NCI-H2227 (cell line): ENCODE data around the gene SYT13.

Experiments used
- DNase-seq: peaks from one replicate; lab custom pipeline; 2025; ENCODE audit not compliant: unreplicated experiment; lab: John Stamatoyannopoulos, UW

SYT13 gene

GRCh38 chr11:45224766-45225165 is 61.4 kb downstream of the SYT13 start:
- DNase-seq = no peak

- no peak for DNase-seq
Observed at GRCh38 chr11:45223496-45223895, 62.6 kb downstream of the SYT13 start.

- DNase-seq = no peak
Observed at GRCh38 chr11:45219411-45219810, 66.7 kb downstream of the SYT13 start.

- DNase-seq = no peak
Observed at GRCh38 chr11:45218705-45219104, 67.4 kb downstream of the SYT13 start.

- no peak for DNase-seq
Observed at GRCh38 chr11:45217991-45218390, 68.2 kb downstream of the SYT13 start.

- no peak for DNase-seq
Observed at GRCh38 chr11:45216901-45217300, 69.2 kb downstream of the SYT13 start.

GRCh38 chr11:45216031-45216430 is 70.1 kb downstream of the SYT13 start:
- DNase-seq = no peak

- no peak for DNase-seq
Observed at GRCh38 chr11:45215098-45215865, 70.9 kb downstream of the SYT13 start.

GRCh38 chr11:45213717-45214116 is 72.4 kb downstream of the SYT13 start:
- DNase-seq = no peak

- DNase-seq = no peak
Observed at GRCh38 chr11:45213316-45213665, 72.8 kb downstream of the SYT13 start.

- no peak for DNase-seq
Observed at GRCh38 chr11:45212566-45213315, 73.4 kb downstream of the SYT13 start.

GRCh38 chr11:45211732-45212131 is 74.4 kb downstream of the SYT13 start:
- no peak for DNase-seq

- no peak for DNase-seq
Observed at GRCh38 chr11:45210846-45211245, 75.3 kb downstream of the SYT13 start.

GRCh38 chr11:45209891-45210699 is 76.0 kb downstream of the SYT13 start:
- peak; percentile 67 for DNase-seq

- no peak for DNase-seq
Observed at GRCh38 chr11:45209000-45209879, 76.9 kb downstream of the SYT13 start.

- DNase-seq = no peak
Observed at GRCh38 chr11:45208135-45208534, 78.0 kb downstream of the SYT13 start.

GRCh38 chr11:45205978-45206377 is 80.2 kb downstream of the SYT13 start:
- DNase-seq = no peak

- no peak for DNase-seq
Observed at GRCh38 chr11:45204761-45205160, 81.4 kb downstream of the SYT13 start.

- no peak for DNase-seq
Observed at GRCh38 chr11:45193695-45194094, 92.4 kb downstream of the SYT13 start.
